Stimulated activated CD8-positive, alpha-beta memory T cell treated with anti-CD3 and anti-CD28 coated beads, Interleukin-4, amount 100 ng/mL, for 24 hours (primary cell): Measurements from ENCODE around the gene CCDC122.

Experiments used
- DNase-seq: peaks from one replicate; pipeline ENCODE4 v3.0.0-alpha.2; 2020; ENCODE audit warnings: low read depth

The CCDC122 gene

GRCh38 chr13:43878892-43879754, at the start of gene CCDC122:
Gene CCDC122, minus strand, starts transcription at chr13:43879740. Its CDS starts 10,364 bp downstream, at chr13:43869376.
- peak; percentile 66 for DNase-seq

GRCh38 chr13:43924549-43925245, 45.2 kb upstream of the CCDC122 start:
- no peak for DNase-seq

- no peak for DNase-seq
These were observed 41.6 kb upstream of the CCDC122 start for GRCh38 chr13:43920965-43921674.

- no peak for DNase-seq
These were observed 39.1 kb upstream of the CCDC122 start for GRCh38 chr13:43918636-43919035.

- DNase-seq: no peak
These were observed 37.3 kb upstream of the CCDC122 start for GRCh38 chr13:43916828-43917227.

GRCh38 chr13:43915451-43915850, 35.9 kb upstream of the CCDC122 start:
- no peak for DNase-seq

GRCh38 chr13:43911871-43912270, 32.3 kb upstream of the CCDC122 start:
- no peak for DNase-seq

GRCh38 chr13:43911278-43911677, 31.7 kb upstream of the CCDC122 start:
- no peak for DNase-seq

GRCh38 chr13:43910856-43911255, 31.3 kb upstream of the CCDC122 start:
- DNase-seq: no peak

- no peak for DNase-seq
These were observed 28.9 kb upstream of the CCDC122 start for GRCh38 chr13:43908156-43909126.

GRCh38 chr13:43905435-43906031, 26.0 kb upstream of the CCDC122 start:
- DNase-seq: no peak

- no peak for DNase-seq
These were observed 16.4 kb upstream of the CCDC122 start for GRCh38 chr13:43895940-43896339.

GRCh38 chr13:43894438-43894837, 14.9 kb upstream of the CCDC122 start:
- DNase-seq: no peak

- DNase-seq: no peak
These were observed 4.7 kb upstream of the CCDC122 start for GRCh38 chr13:43884222-43884621.

GRCh38 chr13:43883631-43884030, 4.1 kb upstream of the CCDC122 start:
- no peak for DNase-seq

- no peak for DNase-seq
These were observed 2.0 kb upstream of the CCDC122 start for GRCh38 chr13:43881580-43881979.

- DNase-seq: no peak
These were observed 1.4 kb upstream of the CCDC122 start for GRCh38 chr13:43880926-43881325.

- no peak for DNase-seq
These were observed 795 bp upstream of the CCDC122 start for GRCh38 chr13:43880214-43880855.

- no peak for DNase-seq
These were observed 228 bp upstream of the CCDC122 start, which contains the start of gene LACC1 for GRCh38 chr13:43879755-43880181. Gene LACC1, plus strand, starts transcription at chr13:43879904. Its CDS starts 1,082 bp downstream, at chr13:43880986.

- no peak for DNase-seq
These were observed 1.8 kb downstream of the CCDC122 start for GRCh38 chr13:43877766-43878165.
